Spleen (tissue), 11 donors: ENCODE results near the gene NPAS2. TPM values are rescaled to one million over a fixed set of nuclear protein-coding genes. Genes with fewer than 3 reads are reported as not detected.

Experiments
- DNase-seq: peaks from one replicate; pipeline ENCODE4 v3.0.0-alpha.2; 2020
- H3K27ac ChIP-seq, 8 donors: fragments of 200-600 bp; sonication (generic) in 7 of 8; 1 replicate in 4 of 8; 2 replicates in 4 of 8; pipeline versions ENCODE4 v1.5.0 to v1.8.0; 2016 to 2021; ENCODE audit warnings: inconsistent platforms in 4 of 8, mild to moderate bottlenecking in 4 of 8, moderate library complexity in 1 of 8
- H3K27me3 ChIP-seq, 7 donors: fragments of 200-600 bp; sonication (generic) in 6 of 7; replicated peaks in 1 of 7; 1 replicate in 4 of 7; 2 replicates in 3 of 7; pipeline versions ENCODE4 v1.5.0 to v1.8.0; 2016 to 2021; ENCODE audit warnings: inconsistent platforms in 3 of 7, mild to moderate bottlenecking in 1 of 7
- H3K36me3 ChIP-seq, 6 donors: fragments of 200-600 bp; sonication (generic) in 5 of 6; 1 replicate in 4 of 6; 2 replicates in 2 of 6; pipeline versions ENCODE4 v1.5.0 to v1.8.0; 2016 to 2021; ENCODE audit warnings: inconsistent platforms in 2 of 6
- H3K4me1 ChIP-seq, 6 donors: fragments of 200-600 bp; sonication (generic) in 5 of 6; 1 replicate in 3 of 6; 2 replicates in 3 of 6; pipeline versions ENCODE4 v1.5.0 to v1.8.0; 2016 to 2021; ENCODE audit warnings: inconsistent platforms in 3 of 6
- H3K4me3 ChIP-seq, 8 donors: fragments of 200-600 bp; sonication (generic) in 7 of 8; 1 replicate in 4 of 8; 2 replicates in 4 of 8; pipeline versions ENCODE4 v1.5.0 to v1.8.0; 2016 to 2021; ENCODE audit warnings: inconsistent platforms in 4 of 8, mild to moderate bottlenecking in 4 of 8, moderate library complexity in 2 of 8
- H3K9me3 ChIP-seq, 8 donors: fragments of 200-600 bp; sonication (generic) in 7 of 8; 1 replicate in 4 of 8; 2 replicates in 4 of 8; pipeline versions ENCODE4 v1.5.0 to v1.8.0; 2016 to 2021; ENCODE audit warnings: inconsistent platforms in 4 of 8
- POLR2A ChIP-seq, 3 donors: fragments of 450-650 bp; IDR thresholded peaks; one replicate each; pipeline ENCODE4 v1.5.1; 2017; ENCODE audit warnings: antibody characterized with exemption in 3 of 3, mild to moderate bottlenecking in 1 of 3
- POLR2AphosphoS5 ChIP-seq, 3 donors: sonication (generic); formaldehyde crosslinking; IDR thresholded peaks; one replicate each; pipeline ENCODE4 v1.5.1; 2017; ENCODE audit warnings: antibody characterized with exemption in 3 of 3
- WGBS, 5 donors: extraction: QIAGEN DNeasy Blood & Tissue Kit in 3 of 5; methylation state at CpG; one replicate each; pipeline versions ENCODE4 v1.1.5 to v1.1.7; 2013 to 2018; 5-methylcytosine and 5-hydroxymethylcytosine counted together
- intact Hi-C: fragments of 100-400 bp; cut with DNase I; formaldehyde crosslinking; loops from one replicate; pipeline ENCODE4 v1.15.0; 2023; ENCODE audit warnings: low total_unique reads
- polyA plus RNA-seq, 3 donors: library from polyadenylated mRNA; stranded (reverse); fragments of 200-250 nt; gene quantifications; one replicate each; pipeline ENCODE4 v1.2.1, GENCODE V29; 2013
- total RNA-seq, 7 donors: library from RNA; depleted of rRNA in 3 of 7; stranded (reverse); fragments of >200 nt in 3 of 7; fragmentation: NEBNext Ultra II Directional in 4 of 7; extraction: Animal tissue kit (Norgen Biotek cat#: 25700) in 4 of 7; gene quantifications; one replicate each; pipeline versions ENCODE4 v1.1.0 to v1.2.1, GENCODE V29; 2016 to 2021
- TF ChIP-seq, protein P1 (sequence below), 11 experiments: fragments of 200-600 bp in 7 of 11; fragments of 450-650 bp in 4 of 11; sonication (generic) in 4 of 11; IDR thresholded peaks in 8 of 11; conservative IDR thresholded peaks in 3 of 11; 1 replicate in 7 of 11; 2 replicates in 4 of 11; pipeline versions ENCODE4 v1.4.0 to v1.8.0; 2016 to 2021; ENCODE audit warnings: antibody characterized with exemption in 11 of 11, inconsistent platforms in 4 of 11, mild to moderate bottlenecking in 1 of 11
- donor health status: healthy with polysubstance abuse.
- donor health status: DM: no; HTN: no; CAD: no; lungs with moderate emphysema.
- donor health status: DM: no; HTN: no; CAD: no.
- donor health status: Bipolar disorder and iron deficiency.
- donor health status: healthy.
- donor health status: DM: no; HTN: no; CAD: no.
- donor health status: DM: yes; HTN: yes; CAD: no.

The NPAS2 gene
- total and polyA plus RNA-seq, 10 donors, result 2.4 to 24.1 (median 8.4) TPM

GRCh38 chr2:101036562-101036961 lies 216.6 kb downstream of the NPAS2 start:
- Histone ChIP-seq H3K36me3 (peaks cover 0 to 88% (median 22%) of the 10 kb centered on the region in 6 donors), H3K4me3 (no peak overlapping the region), H3K27ac (no peak overlapping the region), H3K4me1 (peaks cover 0 to 37% (median 3%) of the 10 kb centered on the region in 6 donors), H3K27me3 (no peaks in the 10 kb centered on the region), H3K9me3 (no peaks in the 10 kb centered on the region)
- TF ChIP-seq, protein P1, sequence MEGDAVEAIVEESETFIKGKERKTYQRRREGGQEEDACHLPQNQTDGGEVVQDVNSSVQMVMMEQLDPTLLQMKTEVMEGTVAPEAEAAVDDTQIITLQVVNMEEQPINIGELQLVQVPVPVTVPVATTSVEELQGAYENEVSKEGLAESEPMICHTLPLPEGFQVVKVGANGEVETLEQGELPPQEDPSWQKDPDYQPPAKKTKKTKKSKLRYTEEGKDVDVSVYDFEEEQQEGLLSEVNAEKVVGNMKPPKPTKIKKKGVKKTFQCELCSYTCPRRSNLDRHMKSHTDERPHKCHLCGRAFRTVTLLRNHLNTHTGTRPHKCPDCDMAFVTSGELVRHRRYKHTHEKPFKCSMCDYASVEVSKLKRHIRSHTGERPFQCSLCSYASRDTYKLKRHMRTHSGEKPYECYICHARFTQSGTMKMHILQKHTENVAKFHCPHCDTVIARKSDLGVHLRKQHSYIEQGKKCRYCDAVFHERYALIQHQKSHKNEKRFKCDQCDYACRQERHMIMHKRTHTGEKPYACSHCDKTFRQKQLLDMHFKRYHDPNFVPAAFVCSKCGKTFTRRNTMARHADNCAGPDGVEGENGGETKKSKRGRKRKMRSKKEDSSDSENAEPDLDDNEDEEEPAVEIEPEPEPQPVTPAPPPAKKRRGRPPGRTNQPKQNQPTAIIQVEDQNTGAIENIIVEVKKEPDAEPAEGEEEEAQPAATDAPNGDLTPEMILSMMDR (IDR thresholded peaks at IDR 0.05 in 8 of 11, conservative IDR thresholded peaks at IDR 0.05 in 3 of 11), result peak in 8 of 11 experiments; percentile 17 to 55 (median 42)
- no peak for TF ChIP-seq POLR2A (IDR thresholded peaks at IDR 0.05)
- 80 to 93% (median 85%) methylated on average over 2 of the region's 2 CpGs for WGBS, 5 donors
- intact Hi-C loops, result no loop called here
- no peak for DNase-seq

DNA sequence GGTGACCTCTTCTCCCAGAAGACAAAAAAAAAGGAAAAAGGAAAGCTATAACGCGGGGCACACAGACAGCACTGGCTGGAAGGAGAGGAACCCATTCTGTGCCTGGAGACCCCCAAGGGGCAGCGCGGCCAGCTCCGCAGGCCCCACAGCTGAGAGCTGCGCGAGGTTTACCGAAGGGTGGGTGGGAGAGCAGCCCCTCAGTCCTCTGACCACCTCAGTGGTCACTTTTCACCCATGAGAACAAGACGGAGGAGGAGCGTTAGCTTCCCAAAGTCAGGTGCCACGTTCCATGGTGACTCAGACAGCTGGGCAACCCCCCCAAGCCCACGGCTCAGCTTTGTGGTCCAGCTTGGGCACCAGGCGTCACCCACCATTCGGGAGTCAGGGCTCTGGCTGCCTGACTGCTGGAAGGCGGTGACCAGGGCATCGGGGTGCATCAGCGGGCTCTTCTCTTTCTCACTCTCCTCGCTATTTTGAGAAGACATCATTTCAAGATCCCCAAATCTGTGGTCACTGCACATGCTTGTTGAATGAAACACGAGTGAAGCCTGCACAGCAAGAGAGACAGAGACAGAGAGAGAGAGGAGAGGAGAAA lies 217.3 kb downstream of the NPAS2 start:
- Histone ChIP-seq H3K9me3 (no peaks in the 10 kb centered on the region), H3K36me3 (peaks cover 0 to 81% (median 22%) of the 10 kb centered on the region in 6 donors), H3K4me1 (peaks cover 0 to 44% (median 5%) of the 10 kb centered on the region in 6 donors), H3K27me3 (no peaks in the 10 kb centered on the region), H3K4me3 (no peak overlapping the region), H3K27ac (no peak overlapping the region)
- intact Hi-C loops, result no loop called here
- DNase-seq, result no peak
- 88 to 96% (median 93%) methylated on average over 15 to 19 of the region's 19 CpGs for WGBS, 5 donors
- TF ChIP-seq POLR2AphosphoS5 (IDR thresholded peaks at IDR 0.05) (no peak), POLR2A (IDR thresholded peaks at IDR 0.05) (no peak)
- TF ChIP-seq, protein P1 (IDR thresholded peaks at IDR 0.05 in 8 of 11, conservative IDR thresholded peaks at IDR 0.05 in 3 of 11), result no peak

GRCh38 chr2:101038455-101039255 lies 218.7 kb downstream of the NPAS2 start:
- intact Hi-C loops, result no loop called here
- Histone ChIP-seq H3K36me3 (peaks cover 0 to 67% (median 20%) of the 10 kb centered on the region in 6 donors), H3K27me3 (no peaks in the 10 kb centered on the region), H3K4me3 (no peak overlapping the region), H3K4me1 (peaks cover 0 to 58% (median 12%) of the 10 kb centered on the region in 6 donors), H3K9me3 (no peaks in the 10 kb centered on the region), H3K27ac (peak overlapping the region in 3 of 8 donors; percentile 74 to 80 (median 79))
- no peak for DNase-seq
- 86 to 93% (median 91%) methylated on average over 21 of the region's 21 CpGs for WGBS, 5 donors
- TF ChIP-seq POLR2AphosphoS5 (IDR thresholded peaks at IDR 0.05) (peak in 2 of 3 donors; percentile 2 to 23), POLR2A (IDR thresholded peaks at IDR 0.05) (no peak)
- TF ChIP-seq, protein P1 (IDR thresholded peaks at IDR 0.05 in 8 of 11, conservative IDR thresholded peaks at IDR 0.05 in 3 of 11), result peak in 8 of 11 experiments; percentile 6 to 59 (median 32)

- peak overlapping the region in 4 of 8 donors; percentile 67 to 80 (median 76) for H3K27ac ChIP-seq
- WGBS, 5 donors, result 88 to 93% (median 90%) methylated on average over 13 of the region's 13 CpGs
- H3K36me3 ChIP-seq, result peaks cover 0 to 52% (median 15%) of the 10 kb centered on the region in 6 donors
- intact Hi-C loops, result loop anchor here (10.0 kb wide), 1 partner anchor 95 kb away; no protein-coding TSS in a partner anchor
- H3K4me1 ChIP-seq, result peaks cover 0 to 62% (median 14%) of the 10 kb centered on the region in 6 donors
- DNase-seq, result no peak
- H3K4me3 ChIP-seq, result no peak overlapping the region
- TF ChIP-seq, protein P1 (IDR thresholded peaks at IDR 0.05 in 8 of 11, conservative IDR thresholded peaks at IDR 0.05 in 3 of 11), result no peak
- TF ChIP-seq POLR2AphosphoS5 (IDR thresholded peaks at IDR 0.05) (no peak), POLR2A (IDR thresholded peaks at IDR 0.05) (no peak)
- H3K27me3 ChIP-seq, result no peaks in the 10 kb centered on the region
- no peaks in the 10 kb centered on the region for H3K9me3 ChIP-seq
Observed at GRCh38 chr2:101040072-101040471, 220.1 kb downstream of the NPAS2 start.
